ENCODE data around the gene SHKBP1. TPM values are rescaled to one million over a fixed set of nuclear protein-coding genes. Genes with fewer than 3 reads are reported as not detected.

The SHKBP1 gene
- total and polyA plus RNA-seq, 9 of the 15 experiments (the other 6 are each of a cell fraction or from before 2014, with no cell fraction given), result 1.2 to 58.1 (median 22.3) TPM

GRCh38 chr19:40597329-40597838, 20.7 kb downstream of the SHKBP1 start (continued):
- TF ChIP-seq, protein P1, sequence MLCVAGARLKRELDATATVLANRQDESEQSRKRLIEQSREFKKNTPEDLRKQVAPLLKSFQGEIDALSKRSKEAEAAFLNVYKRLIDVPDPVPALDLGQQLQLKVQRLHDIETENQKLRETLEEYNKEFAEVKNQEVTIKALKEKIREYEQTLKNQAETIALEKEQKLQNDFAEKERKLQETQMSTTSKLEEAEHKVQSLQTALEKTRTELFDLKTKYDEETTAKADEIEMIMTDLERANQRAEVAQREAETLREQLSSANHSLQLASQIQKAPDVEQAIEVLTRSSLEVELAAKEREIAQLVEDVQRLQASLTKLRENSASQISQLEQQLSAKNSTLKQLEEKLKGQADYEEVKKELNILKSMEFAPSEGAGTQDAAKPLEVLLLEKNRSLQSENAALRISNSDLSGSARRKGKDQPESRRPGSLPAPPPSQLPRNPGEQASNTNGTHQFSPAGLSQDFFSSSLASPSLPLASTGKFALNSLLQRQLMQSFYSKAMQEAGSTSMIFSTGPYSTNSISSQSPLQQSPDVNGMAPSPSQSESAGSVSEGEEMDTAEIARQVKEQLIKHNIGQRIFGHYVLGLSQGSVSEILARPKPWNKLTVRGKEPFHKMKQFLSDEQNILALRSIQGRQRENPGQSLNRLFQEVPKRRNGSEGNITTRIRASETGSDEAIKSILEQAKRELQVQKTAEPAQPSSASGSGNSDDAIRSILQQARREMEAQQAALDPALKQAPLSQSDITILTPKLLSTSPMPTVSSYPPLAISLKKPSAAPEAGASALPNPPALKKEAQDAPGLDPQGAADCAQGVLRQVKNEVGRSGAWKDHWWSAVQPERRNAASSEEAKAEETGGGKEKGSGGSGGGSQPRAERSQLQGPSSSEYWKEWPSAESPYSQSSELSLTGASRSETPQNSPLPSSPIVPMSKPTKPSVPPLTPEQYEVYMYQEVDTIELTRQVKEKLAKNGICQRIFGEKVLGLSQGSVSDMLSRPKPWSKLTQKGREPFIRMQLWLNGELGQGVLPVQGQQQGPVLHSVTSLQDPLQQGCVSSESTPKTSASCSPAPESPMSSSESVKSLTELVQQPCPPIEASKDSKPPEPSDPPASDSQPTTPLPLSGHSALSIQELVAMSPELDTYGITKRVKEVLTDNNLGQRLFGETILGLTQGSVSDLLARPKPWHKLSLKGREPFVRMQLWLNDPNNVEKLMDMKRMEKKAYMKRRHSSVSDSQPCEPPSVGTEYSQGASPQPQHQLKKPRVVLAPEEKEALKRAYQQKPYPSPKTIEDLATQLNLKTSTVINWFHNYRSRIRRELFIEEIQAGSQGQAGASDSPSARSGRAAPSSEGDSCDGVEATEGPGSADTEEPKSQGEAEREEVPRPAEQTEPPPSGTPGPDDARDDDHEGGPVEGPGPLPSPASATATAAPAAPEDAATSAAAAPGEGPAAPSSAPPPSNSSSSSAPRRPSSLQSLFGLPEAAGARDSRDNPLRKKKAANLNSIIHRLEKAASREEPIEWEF (CRISPR knock-in tag; IDR thresholded peaks at IDR 0.05), result no peak
- TF ChIP-seq, protein P2, sequence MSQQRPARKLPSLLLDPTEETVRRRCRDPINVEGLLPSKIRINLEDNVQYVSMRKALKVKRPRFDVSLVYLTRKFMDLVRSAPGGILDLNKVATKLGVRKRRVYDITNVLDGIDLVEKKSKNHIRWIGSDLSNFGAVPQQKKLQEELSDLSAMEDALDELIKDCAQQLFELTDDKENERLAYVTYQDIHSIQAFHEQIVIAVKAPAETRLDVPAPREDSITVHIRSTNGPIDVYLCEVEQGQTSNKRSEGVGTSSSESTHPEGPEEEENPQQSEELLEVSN (IDR thresholded peaks at IDR 0.05; ENCODE audit: borderline replicate concordance in 1 of 2, extremely low read depth in 1 of 2, insufficient read depth in 1 of 2, insufficient read length in 1 of 2, low read depth in 1 of 2, low read length in 1 of 2, poor library complexity in 1 of 2, severe bottlenecking in 1 of 2), result peak in 1 of 2 experiments; percentile 38
- TF ChIP-seq KDM1A (IDR thresholded peaks at IDR 0.05) (no peak), ZFX (CRISPR knock-in tag; IDR thresholded peaks at IDR 0.05) (peak; percentile 1; the same call in 1 of the 2 replicates), PHF21A (IDR thresholded peaks at IDR 0.05; ENCODE audit: borderline replicate concordance, low read depth) (0 out of 2 replicates have a peak, but pooled peaks have one; percentile 49), NKRF (IDR thresholded peaks at IDR 0.05; ENCODE audit: borderline replicate concordance) (0 out of 2 replicates have a peak, but pooled peaks have one; percentile 32), SRSF7 (optimal IDR thresholded peaks at IDR 0.05; ENCODE audit: low read depth, low read length) (no peak)

Measured in K562 (cell line).